Measurements from ENCODE around the gene CRTC2. TPM values are rescaled to one million over a fixed set of nuclear protein-coding genes. Genes with fewer than 3 reads are reported as not detected.
A peak's percentile ranks its signal among the peaks of the same experiment; 100 is the strongest.

The CRTC2 gene
- total and polyA plus RNA-seq, 9 of the 15 experiments (the other 6 are each of a cell fraction or from before 2014, with no cell fraction given) = 2.7 to 26.4 (median 10.2) TPM

DNA sequence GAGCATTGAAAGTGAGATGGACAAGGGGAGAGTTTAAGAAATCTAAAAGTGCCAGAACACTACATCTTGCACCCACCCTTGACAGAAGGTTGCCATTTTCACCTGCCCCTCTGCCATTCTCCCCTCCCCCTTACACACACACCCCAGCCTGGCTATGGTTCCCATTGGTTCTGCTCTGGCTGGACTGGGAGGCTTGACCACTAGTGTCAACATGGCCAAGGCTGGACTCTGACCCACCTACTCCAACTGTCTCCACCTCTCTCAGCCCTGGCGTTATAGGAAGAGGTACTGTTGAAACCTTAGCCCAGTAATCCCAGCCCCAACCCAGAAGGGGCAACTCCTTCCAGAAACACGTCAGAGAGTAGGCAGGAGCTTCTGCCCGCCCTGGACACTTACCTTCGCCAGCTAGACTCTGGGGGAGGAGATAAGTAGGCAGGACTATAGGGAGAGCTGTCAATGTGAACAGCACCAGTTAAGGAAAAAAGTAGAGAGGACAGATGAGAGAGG is 4.5 kb downstream of the CRTC2 start:
- Histone ChIP-seq H3K36me3 (ENCODE audit: control insufficient read depth, insufficient read depth, low read length) (peaks cover 48% of the 10 kb centered on the region; the same call in 2 of the 3 replicates), H3K79me2 (ENCODE audit: control insufficient read depth, insufficient read depth, low read length) (peaks cover 39% of the 10 kb centered on the region), H3K27me3 (ENCODE audit: control insufficient read depth in 2 of 2, insufficient read depth in 2 of 2, low read length in 2 of 2) (no peaks in the 10 kb centered on the region), H3K9ac (ENCODE audit: insufficient read depth in 1 of 2, low read depth in 2 of 2, low read length in 2 of 2) (peak overlapping the region in 1 of 2 experiments; percentile 55; a peak in 1 of 4 replicates), H3K4me1 (replicated peaks in 1 of 2; ENCODE audit: control insufficient read depth in 2 of 2, insufficient read depth in 2 of 2, low read length in 2 of 2) (peaks cover 6 to 20% of the 10 kb centered on the region in 2 experiments), H3K4me3 (no peak overlapping the region), H4K20me1 (replicated peaks; ENCODE audit: control insufficient read depth, insufficient read depth, low read length) (peaks cover 9% of the 10 kb centered on the region; the same call in 1 of the 2 replicates), H3K9me1 (ENCODE audit: control insufficient read depth, insufficient read depth, low read length) (no peaks in the 10 kb centered on the region), H3K9me3 (replicated peaks; ENCODE audit: control insufficient read depth, insufficient read depth, low read depth, low read length) (no peaks in the 10 kb centered on the region), H3K4me2 (ENCODE audit: insufficient read depth, low read length) (no peak overlapping the region), H2AFZ (ENCODE audit: low read depth, low read length) (no peak overlapping the region), H3K27ac (ENCODE audit: extremely low read depth, low read depth, low read length) (no peak overlapping the region)
- CTCF ChIA-PET (ENCODE audit: low intra/inter-chr PET ratio) = interaction anchor here (0.7 kb wide), 1 partner anchor 1123 kb away, joined by 3 read pairs; no protein-coding TSS in a partner anchor
- POLR2A ChIA-PET = interaction anchor here (0.6 to 2.0 kb wide), 4 partner anchors 9 to 169 kb away, joined by 3 to 9 read pairs (median 6); partner anchors contain the start of genes CREB3L4 and SLC39A1
- intact Hi-C loops (cut with micrococcal nuclease) (no loop called here), in situ Hi-C loops (cut with MboI) (no loop called here)
- ATAC-seq = no peak
- 48% methylated on average over 4 of the region's 4 CpGs for WGBS (ENCODE audit: insufficient coverage, low coverage, missing lambda C conversion rate)
- no peak for TF ChIP-seq ARID3B (CRISPR knock-in tag; IDR thresholded peaks at IDR 0.05; ENCODE audit: borderline replicate concordance)
- TF ChIP-seq SMAD1 (IDR thresholded peaks at IDR 0.05; ENCODE audit: low read depth, low read length, partially characterized antibody) = no peak
- TF ChIP-seq TAF15 (IDR thresholded peaks at IDR 0.05; ENCODE audit: low read depth, low read length) = no peak
- TF ChIP-seq ZNF134 (CRISPR knock-in tag; conservative IDR thresholded peaks at IDR 0.05) = no peak
- no peak for TF ChIP-seq BRD9 (IDR thresholded peaks at IDR 0.05; ENCODE audit: low read depth, partially characterized antibody)
- no peak for TF ChIP-seq RBM25 (IDR thresholded peaks at IDR 0.05; ENCODE audit: low read depth, low read length, severe bottlenecking)
- TF ChIP-seq, protein P1, sequence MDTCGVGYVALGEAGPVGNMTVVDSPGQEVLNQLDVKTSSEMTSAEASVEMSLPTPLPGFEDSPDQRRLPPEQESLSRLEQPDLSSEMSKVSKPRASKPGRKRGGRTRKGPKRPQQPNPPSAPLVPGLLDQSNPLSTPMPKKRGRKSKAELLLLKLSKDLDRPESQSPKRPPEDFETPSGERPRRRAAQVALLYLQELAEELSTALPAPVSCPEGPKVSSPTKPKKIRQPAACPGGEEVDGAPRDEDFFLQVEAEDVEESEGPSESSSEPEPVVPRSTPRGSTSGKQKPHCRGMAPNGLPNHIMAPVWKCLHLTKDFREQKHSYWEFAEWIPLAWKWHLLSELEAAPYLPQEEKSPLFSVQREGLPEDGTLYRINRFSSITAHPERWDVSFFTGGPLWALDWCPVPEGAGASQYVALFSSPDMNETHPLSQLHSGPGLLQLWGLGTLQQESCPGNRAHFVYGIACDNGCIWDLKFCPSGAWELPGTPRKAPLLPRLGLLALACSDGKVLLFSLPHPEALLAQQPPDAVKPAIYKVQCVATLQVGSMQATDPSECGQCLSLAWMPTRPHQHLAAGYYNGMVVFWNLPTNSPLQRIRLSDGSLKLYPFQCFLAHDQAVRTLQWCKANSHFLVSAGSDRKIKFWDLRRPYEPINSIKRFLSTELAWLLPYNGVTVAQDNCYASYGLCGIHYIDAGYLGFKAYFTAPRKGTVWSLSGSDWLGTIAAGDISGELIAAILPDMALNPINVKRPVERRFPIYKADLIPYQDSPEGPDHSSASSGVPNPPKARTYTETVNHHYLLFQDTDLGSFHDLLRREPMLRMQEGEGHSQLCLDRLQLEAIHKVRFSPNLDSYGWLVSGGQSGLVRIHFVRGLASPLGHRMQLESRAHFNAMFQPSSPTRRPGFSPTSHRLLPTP (IDR thresholded peaks at IDR 0.05; ENCODE audit: borderline replicate concordance, extremely low read depth, insufficient read length) = no peak
- no peak for TF ChIP-seq BRF2 (IDR thresholded peaks at IDR 0.05; ENCODE audit: borderline replicate concordance, insufficient read depth, insufficient read length)
- no peak for TF ChIP-seq ZNF695 (CRISPR knock-in tag; IDR thresholded peaks at IDR 0.05)
- FAIRE-seq = no peak
- no peak for DNase-seq (ENCODE audit: extremely low read depth in 1 of 4, low spot score in 3 of 4)
- BruUV-seq (replicated peaks) = no TSS peak

All from K562 (cell line).